ENCODE data around the gene ASMT. TPM values are rescaled to one million over a fixed set of nuclear protein-coding genes. Genes with fewer than 3 reads are reported as not detected.
"Not testable (repeated sequence)": the region's sequence is repeated elsewhere in the genome, so short reads cannot be mapped to it uniquely, and the experiment has no call there.

The ASMT gene
- total and polyA plus RNA-seq, 10 of the 15 experiments (the other 5 are each of a cell fraction or from before 2014, with no cell fraction given), result 0.18 to 0.29 TPM; not detected in 8

GRCh38 chrX:1574181-1574580 is 40.7 kb upstream of the ASMT start:
- WGBS (ENCODE audit: insufficient coverage, insufficient replicate concordance, low lambda C conversion rate, missing lambda C conversion rate), result 87% methylated on average over 19 of the region's 19 CpGs
- H3K4me1 ChIP-seq (ENCODE audit: control insufficient read depth, insufficient read depth, low read length); BruUV-seq (replicated peaks); RAD21 ChIA-PET (ENCODE audit: unreplicated experiment); H4K20me1 ChIP-seq (ENCODE audit: control insufficient read depth, insufficient read depth); FAIRE-seq; SMC1A ChIA-PET (ENCODE audit: uncharacterized antibody, unreplicated experiment); H2AFZ ChIP-seq (ENCODE audit: control insufficient read depth, low read depth, low read length); POLR2A ChIA-PET; H3K27ac ChIP-seq (ENCODE audit: control insufficient read depth, insufficient read depth); H3K27me3 ChIP-seq (replicated peaks in 1 of 2; ENCODE audit: control insufficient read depth in 2 of 2, insufficient read depth in 2 of 2, low read length in 1 of 2); H3K36me3 ChIP-seq (ENCODE audit: control insufficient read depth in 2 of 2, insufficient read depth in 2 of 2, low read length in 1 of 2); H3K4me2 ChIP-seq (ENCODE audit: control insufficient read depth, insufficient read depth); ATAC-seq; H3K79me2 ChIP-seq (ENCODE audit: control insufficient read depth, insufficient read depth, low read length); CTCF ChIA-PET; H3K9me3 ChIP-seq (replicated peaks; ENCODE audit: control insufficient read depth, insufficient read depth, low read length); intact Hi-C loops (cut with micrococcal nuclease; ENCODE audit: unreplicated experiment); H3K4me3 ChIP-seq; in situ Hi-C loops (cut with MboI); H3K9ac ChIP-seq (ENCODE audit: control insufficient read depth, insufficient read depth, low read length); DNase-seq (ENCODE audit: low read depth, low spot score): not testable (repeated sequence)

- Histone ChIP-seq H3K4me2 (ENCODE audit: control insufficient read depth, insufficient read depth) (peak overlapping the region; percentile 13; the same call in 1 of the 2 replicates), H3K36me3 (ENCODE audit: control insufficient read depth in 2 of 2, insufficient read depth in 2 of 2, low read length in 1 of 2) (no peaks in the 10 kb centered on the region), H3K27me3 (replicated peaks in 1 of 2; ENCODE audit: control insufficient read depth in 2 of 2, insufficient read depth in 2 of 2, low read length in 1 of 2) (no peaks in the 10 kb centered on the region), H3K9ac (ENCODE audit: control insufficient read depth, insufficient read depth, low read length) (no peak overlapping the region), H2AFZ (ENCODE audit: control insufficient read depth, low read depth, low read length) (peak overlapping the region; percentile 17; the same call in 1 of the 2 replicates), H3K9me3 (replicated peaks; ENCODE audit: control insufficient read depth, insufficient read depth, low read length) (no peaks in the 10 kb centered on the region; the same call in 2 of the 3 replicates), H3K27ac (ENCODE audit: control insufficient read depth, insufficient read depth) (no peak overlapping the region), H3K4me1 (ENCODE audit: control insufficient read depth, insufficient read depth, low read length) (peaks cover 6% of the 10 kb centered on the region; the same call in 1 of the 2 replicates), H3K79me2 (ENCODE audit: control insufficient read depth, insufficient read depth, low read length) (no peaks in the 10 kb centered on the region), H3K4me3 (no peak overlapping the region), H4K20me1 (ENCODE audit: control insufficient read depth, insufficient read depth) (no peaks in the 10 kb centered on the region)
- RAD21 ChIA-PET (ENCODE audit: unreplicated experiment), result no interaction called here
- DNase-seq (ENCODE audit: low read depth, low spot score), result no peak
- peak; percentile 7; the same call in 1 of the 2 replicates for TF ChIP-seq RUNX3 (IDR thresholded peaks at IDR 0.05; ENCODE audit: low read length)
- TF ChIP-seq HCFC1 (IDR thresholded peaks at IDR 0.05; ENCODE audit: low read length), result no peak
- POLR2A ChIA-PET, result no interaction called here
- intact Hi-C loops (cut with micrococcal nuclease; ENCODE audit: unreplicated experiment) (no loop called here), in situ Hi-C loops (cut with MboI) (no loop called here)
- FAIRE-seq, result no peak
- peak; percentile 51 for ATAC-seq
- 28% methylated on average over 6 of the region's 6 CpGs for WGBS (ENCODE audit: insufficient coverage, insufficient replicate concordance, low lambda C conversion rate, missing lambda C conversion rate)
- CTCF ChIA-PET, result no interaction called here
- SMC1A ChIA-PET (ENCODE audit: uncharacterized antibody, unreplicated experiment), result no interaction called here
- BruUV-seq (replicated peaks), result no TSS peak
Observed at GRCh38 chrX:1576201-1576992, 38.5 kb upstream of the ASMT start.
